Left ventricle myocardium superior (tissue), 1 donor: ENCODE measurements around the gene ORM1. TPM values are rescaled to one million over a fixed set of nuclear protein-coding genes. Genes with fewer than 3 reads are reported as not detected.

Experiments used
- ATAC-seq: fragments of 200-7000 bp; cut with Tn5 transposase; one replicate; pipeline ENCODE4 v1.9.1; 2020; ENCODE audit warnings: mild to moderate bottlenecking, moderate library complexity
- DNase-seq: peaks from one replicate; pipeline ENCODE4 v3.0.0-alpha.2; 2020
- intact Hi-C: fragments of 100-400 bp; cut with micrococcal nuclease; formaldehyde crosslinking; loops from one replicate; pipeline ENCODE4 v1.11.0; 2022
- total RNA-seq: library from RNA; stranded (reverse); fragmentation: NEBNext Ultra II Directional; extraction: Animal tissue kit (Norgen Biotek cat#: 25700); gene quantifications from one replicate; pipeline ENCODE4 v1.2.1, GENCODE V29; 2021
- donor health status: DM: no; HTN: yes; CAD: no; lungs with severe emphysema.

ORM1 gene
- total RNA-seq, 1 donor from 2014 or later, result not detected

DNA sequence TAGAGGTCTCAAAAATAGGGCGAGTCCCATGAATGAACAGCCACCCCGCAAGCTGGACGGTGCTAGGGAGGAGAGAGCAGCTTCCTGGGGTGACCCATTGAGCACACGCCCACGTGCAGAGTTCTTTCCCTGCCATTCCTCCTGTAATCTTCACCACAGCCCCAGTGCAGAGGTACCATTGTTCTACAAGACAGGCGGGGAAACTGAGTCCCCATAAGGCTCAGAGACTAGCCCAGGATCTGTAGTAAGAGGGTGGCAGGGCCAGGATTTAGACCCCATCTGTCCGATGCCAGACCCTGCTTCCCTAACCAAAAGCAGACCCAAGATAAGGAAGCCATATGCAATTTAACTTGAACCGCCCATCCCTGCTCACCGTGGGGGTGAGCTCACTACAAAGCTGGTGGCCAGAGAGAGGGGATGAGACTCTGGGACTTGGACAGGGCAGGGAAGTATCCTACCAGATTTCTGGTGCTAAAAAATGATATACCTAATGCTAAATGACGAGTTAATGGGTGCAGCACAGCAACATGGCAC, 36.7 kb upstream of the ORM1 start:
- intact Hi-C loops, result no loop called here
- peak; percentile 14 for DNase-seq
- no peak for ATAC-seq

DNA sequence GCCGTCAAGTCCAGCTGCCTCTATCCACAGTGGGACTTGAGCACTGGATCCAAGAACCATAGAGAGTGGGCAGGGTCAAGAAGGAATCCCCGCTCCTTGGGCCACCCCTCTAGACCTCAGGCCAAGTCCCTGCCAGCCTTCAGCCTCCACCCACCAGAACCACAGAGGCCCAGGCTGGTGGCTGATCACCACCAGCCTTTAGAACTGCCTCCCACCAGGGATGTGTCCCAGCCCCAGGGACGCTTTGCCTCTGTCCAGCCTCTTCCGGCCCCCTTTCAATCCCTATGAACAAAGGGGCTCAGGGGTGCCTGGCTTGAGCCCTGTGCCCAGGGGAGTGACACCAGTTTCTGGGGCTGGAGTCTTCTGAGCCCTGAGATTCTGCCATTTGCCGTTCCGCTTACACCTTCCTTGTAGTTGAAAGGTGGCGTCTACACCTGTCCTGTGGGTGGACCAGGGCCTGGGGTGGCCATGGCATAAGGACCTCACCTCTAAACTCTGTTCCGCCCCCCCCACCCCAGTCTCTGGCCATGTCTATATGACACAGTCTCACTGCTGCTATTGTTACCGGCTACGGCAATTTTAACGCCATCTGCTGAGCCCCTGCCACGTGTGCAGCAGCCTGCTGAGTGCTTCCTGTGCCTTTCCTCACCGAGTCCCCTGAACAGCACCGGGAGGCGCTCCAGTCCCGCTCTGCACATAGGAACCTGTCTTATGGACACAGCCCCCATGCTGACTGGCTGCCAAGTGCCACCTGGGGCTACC, 35.7 kb upstream of the ORM1 start:
- DNase-seq, result peak; percentile 18
- ATAC-seq, result no peak
- intact Hi-C loops, result no loop called here

DNA sequence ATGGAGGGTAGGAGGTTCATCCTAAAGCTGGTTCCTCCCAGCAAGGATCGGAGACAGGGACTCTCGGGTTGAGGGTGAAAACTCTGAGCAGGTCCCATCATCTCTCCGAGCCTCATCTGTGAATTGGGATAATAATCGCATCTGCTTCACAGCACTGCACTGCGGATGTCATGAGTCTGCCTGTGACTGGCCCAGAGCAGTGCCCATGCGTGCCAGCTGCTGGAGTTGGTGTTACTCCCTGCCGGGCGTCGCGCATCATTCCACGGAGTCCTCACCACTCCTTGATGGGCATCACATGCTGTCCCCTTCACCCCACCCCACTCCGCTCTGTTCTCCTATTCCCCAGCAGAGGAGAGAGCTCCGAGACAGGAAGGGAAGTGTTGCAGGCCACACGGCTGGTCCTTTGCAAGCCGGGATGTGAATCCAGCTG, 35.1 kb upstream of the ORM1 start:
- intact Hi-C loops, result no loop called here
- ATAC-seq (no peak), DNase-seq (no peak)

DNA sequence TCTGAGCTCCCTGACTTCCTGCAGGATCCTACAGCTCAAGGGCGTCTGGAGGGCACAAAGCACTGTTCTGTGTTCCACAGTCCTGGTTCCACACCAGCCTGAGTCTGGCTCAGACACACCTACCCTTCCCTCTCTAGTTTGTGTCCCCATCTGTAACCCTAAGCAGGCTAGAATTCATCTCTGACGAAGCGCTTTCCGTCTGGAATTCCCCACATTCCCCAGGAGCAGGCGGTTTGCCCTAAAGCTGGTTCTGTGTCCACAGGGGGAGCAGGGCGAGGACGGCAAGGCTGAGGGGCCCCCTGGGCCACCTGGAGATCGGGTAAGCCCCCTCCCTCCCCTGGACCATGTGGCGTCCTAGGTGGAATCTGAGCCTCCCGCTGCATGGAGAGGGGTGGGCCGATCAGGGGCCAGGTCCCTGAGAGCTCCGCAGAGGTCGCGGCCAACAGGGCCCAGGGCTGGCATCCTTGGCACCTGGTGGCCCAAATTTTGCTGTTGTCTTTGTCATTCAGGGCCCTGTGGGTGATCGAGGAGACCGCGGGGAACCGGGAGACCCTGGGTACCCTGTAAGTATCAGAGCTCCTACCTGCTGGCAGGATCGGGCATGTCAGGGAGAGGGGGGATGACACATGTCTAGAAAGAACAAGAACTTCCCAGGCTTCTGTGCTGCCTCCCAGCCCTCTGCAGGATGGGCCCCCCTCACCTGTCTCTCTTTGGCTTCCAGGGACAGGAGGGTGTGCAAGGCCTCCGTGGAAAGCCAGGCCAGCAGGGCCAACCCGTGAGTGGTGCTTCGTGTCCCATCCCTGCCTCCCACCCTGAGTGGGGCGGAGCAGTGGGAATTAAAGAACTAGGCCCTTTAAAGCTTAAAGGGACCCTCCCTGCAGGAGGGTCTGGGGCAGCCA, 34.5 kb upstream of the ORM1 start:
- ATAC-seq (no peak), DNase-seq (peak; percentile 21)
- intact Hi-C loops, result no loop called here

DNA sequence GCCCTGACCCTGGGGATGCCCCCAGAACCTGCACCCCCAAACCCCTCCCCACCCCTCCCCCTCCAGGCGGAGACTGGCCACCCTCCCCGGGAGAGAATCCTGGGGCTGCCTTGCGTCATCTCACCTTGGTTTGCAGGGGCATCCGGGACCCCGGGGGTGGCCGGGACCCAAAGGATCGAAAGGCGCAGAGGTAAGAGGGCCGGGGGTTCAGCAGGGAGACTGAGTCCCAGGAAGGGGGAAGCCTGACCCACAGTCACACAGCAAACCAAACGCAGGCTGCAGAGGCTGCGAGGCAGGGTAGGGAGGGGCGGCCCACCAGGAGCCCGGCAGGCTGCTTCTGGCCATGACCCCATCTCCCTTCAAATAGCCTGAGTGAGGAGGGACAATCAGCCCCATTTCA, 33.8 kb upstream of the ORM1 start:
- peak; percentile 12 for DNase-seq
- intact Hi-C loops, result no loop called here
- no peak for ATAC-seq

DNA sequence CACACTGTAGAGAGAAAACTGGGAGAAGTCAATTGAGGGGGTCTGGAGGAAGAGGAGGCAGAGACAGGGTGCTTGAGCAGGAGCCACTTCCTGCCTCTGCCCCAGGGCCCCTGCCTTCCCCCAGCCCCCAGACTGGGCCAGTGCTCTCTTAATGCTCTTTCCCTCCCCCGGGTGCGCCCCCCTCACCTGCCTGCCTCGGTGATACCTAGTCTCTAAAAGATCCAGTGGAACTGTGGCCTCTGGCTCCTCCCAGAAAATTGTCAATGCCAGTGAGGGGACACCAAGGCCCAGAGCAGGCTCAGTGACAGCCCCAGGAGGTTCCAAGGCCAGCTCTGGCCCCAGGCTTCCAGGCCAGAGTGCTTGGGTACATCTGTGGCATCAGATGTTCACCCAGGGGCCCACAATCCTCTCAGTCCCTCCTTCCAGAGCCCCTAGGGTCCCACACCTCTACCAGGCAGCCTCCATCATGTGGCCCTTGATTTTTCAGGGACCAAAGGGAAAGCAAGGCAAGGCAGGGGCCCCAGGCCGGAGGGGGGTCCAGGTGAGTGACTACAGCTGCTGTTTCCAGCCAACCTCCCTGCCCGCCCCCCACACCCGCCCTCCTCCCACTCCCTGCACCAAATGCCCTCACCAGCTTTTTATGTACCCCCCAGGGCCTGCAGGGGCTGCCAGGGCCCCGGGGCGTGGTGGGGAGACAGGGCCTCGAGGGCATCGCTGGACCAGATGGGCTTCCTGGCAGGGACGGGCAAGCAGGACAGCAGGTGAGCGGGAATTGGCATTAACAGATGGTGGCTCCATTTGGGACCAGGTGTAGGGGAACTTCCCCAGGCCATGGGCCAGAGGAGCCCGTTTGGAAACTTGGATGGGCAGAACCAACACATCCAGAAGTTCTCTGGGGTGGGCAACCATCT, 33.1 kb upstream of the ORM1 start:
- peak; percentile 9 for DNase-seq
- ATAC-seq, result no peak
- intact Hi-C loops, result loop anchor here (10.0 kb wide), 1 partner anchor 185 kb away; no protein-coding TSS in a partner anchor

DNA sequence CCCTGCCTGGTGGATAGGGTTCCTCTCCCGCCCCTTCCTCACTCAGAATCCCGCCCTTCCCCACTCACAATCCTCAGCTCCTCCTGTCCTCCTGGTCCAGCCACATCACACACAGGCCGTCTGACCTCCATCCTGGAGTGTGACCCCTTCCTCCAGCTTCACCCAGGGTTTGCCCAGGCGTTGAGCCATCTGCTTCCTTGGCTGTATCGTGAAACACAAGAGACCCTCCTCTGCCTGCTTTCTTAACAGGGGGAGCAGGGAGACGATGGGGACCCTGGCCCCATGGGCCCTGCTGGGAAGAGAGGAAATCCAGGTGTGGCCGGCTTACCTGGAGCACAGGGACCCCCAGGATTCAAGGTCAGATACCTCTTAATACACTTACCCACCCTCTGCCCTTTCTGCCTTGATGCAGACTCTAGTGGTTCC, 32.3 kb upstream of the ORM1 start:
- DNase-seq (peak; percentile 18), ATAC-seq (peak; percentile 21)
- intact Hi-C loops, result loop anchor here (10.0 kb wide), 1 partner anchor 186 kb away; no protein-coding TSS in a partner anchor

DNA sequence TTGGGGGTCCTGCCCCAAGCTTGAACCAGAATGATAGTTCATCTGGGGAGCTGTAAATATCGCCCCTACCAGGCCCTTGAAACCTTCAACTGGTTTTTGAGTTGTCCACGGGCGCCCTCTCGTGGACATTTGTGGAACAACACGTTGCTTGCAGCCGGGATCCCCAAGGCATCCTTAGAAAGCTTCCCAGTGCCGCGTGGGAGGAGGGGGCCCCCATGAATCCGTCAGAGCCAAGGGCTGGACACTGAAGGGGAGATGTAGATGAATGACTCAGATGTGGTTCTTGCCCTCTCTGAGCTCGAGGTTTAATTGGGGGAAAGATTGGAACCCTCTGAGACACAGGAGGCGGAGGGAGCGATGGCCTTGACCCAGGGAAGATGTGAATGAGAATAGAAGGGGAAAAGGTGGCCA, 31.8 kb upstream of the ORM1 start:
- intact Hi-C loops, result loop anchor here (10.0 kb wide), 1 partner anchor 186 kb away; no protein-coding TSS in a partner anchor
- DNase-seq, result peak; percentile 81
- peak; percentile 56 for ATAC-seq

DNA sequence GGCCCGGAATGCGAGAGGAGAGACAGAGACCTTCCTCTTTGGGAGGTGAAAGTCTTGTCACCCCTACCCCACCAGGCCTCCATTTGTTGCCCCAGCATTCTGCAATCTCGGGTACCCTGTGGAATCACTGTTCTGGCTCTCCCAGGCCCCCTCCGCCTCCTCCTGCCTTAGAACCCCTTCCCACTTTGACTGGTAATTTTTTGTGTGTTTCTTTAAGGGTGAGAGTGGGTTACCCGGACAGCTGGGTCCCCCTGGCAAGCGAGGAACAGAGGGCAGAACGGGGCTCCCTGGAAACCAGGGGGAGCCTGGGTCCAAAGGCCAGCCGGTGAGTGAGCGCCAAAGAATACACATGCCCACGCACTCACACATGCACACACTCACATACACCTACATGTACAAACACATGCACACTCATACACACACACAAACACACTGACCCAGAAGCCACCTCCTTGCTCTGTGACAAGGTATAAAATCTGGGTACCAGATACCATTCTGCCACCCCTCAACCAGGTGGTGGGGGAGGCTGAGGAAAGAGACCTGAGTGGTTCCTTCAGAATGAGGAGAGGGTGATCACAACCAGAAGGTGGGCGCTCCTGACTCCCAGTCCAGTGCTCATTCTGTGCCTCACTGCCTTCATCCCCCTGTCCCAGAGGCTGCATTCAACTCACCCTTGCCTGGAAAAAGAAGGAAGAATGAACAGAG, 30.9 kb upstream of the ORM1 start:
- DNase-seq, result no peak

DNA sequence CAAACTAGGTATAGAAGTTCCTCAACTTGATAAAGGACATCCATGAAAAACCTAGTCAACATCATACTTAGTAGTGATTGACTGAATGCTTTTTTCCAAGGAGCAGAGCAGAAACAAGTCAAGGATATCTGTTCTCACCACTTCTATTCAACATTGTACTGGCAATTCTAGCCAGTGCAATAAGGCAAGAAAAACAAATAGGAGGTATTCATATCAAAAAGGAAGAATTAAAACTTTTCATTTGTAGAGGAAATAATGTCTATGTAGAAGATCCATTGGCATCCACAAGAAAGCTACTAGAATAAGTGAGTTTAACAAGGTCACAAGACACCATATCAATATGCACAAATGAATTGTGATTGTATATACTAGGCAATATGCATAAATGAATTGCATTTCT, 28.2 kb upstream of the ORM1 start:
- no peak for DNase-seq
- intact Hi-C loops, result loop anchor here (10.0 kb wide), 1 partner anchor 190 kb away; no protein-coding TSS in a partner anchor
- no peak for ATAC-seq

More for the DNA sequence above, 30.9 kb upstream of the ORM1 start:
- intact Hi-C loops, result loop anchor here (10.0 kb wide), 1 partner anchor 187 kb away; no protein-coding TSS in a partner anchor
- no peak for ATAC-seq

DNA sequence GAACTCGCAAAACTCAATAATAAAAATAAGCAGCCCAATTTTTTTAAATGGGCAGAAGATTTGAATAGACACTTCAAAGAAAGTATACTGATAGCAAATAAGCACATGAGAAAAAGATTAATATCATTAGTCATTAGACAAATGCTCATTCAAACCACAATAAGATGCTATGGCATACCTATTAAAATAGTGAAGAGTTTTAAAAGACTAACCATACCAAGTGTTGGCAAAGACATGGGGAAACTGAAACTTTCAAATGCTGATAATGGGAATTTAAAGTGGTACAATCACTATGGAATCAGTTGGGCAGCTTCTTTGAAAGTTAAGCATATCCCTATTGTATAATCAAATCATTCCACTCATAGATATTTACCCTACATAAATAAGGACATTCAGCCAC, 26.6 kb upstream of the ORM1 start:
- DNase-seq (no peak), ATAC-seq (no peak)
- intact Hi-C loops, result loop anchor here (10.0 kb wide), 1 partner anchor 192 kb away; no protein-coding TSS in a partner anchor

DNA sequence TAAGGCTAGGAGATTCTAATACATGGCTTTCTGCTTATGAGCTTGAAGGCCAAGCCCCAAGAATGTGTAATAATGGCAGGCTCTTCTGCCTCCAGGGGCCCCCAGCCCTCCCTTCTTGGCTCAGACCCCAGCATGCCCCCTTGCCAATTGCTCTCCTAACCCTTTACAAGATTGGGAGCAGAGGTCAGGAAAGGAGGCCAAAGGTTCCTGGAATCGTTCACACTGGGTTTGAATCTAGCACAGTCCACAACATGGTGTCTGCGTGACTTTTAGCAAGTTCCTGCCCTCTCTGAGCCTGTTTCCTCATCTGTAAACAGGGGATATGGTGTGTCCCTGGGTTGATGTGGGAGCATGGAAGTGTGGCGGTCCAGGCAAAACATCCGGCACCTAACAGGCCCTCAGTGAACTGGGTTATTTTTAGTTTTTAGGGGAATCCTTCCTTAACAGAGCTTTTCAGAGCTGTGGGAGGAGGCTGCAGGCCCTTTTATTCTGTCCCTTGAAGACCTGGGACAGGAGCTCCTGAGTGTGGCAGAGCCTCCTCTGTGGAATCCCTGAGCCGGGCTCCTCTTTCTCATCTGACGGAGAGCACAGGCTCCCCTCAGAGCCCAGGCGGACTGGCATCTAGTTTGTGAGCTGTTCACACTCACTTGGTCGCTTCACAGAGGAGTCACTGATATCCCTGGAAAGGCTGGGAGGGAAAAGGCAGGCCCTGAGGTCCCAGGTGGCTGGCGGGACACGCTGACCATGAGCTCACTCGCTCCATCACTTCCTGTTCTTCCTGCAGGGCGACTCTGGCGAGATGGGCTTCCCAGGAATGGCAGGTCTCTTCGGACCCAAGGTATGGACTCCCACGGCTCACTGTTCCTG, 23.4 kb upstream of the ORM1 start:
- DNase-seq, result no peak
- ATAC-seq, result no peak
- intact Hi-C loops, result loop anchor here (10.0 kb wide), 1 partner anchor 195 kb away; no protein-coding TSS in a partner anchor

DNA sequence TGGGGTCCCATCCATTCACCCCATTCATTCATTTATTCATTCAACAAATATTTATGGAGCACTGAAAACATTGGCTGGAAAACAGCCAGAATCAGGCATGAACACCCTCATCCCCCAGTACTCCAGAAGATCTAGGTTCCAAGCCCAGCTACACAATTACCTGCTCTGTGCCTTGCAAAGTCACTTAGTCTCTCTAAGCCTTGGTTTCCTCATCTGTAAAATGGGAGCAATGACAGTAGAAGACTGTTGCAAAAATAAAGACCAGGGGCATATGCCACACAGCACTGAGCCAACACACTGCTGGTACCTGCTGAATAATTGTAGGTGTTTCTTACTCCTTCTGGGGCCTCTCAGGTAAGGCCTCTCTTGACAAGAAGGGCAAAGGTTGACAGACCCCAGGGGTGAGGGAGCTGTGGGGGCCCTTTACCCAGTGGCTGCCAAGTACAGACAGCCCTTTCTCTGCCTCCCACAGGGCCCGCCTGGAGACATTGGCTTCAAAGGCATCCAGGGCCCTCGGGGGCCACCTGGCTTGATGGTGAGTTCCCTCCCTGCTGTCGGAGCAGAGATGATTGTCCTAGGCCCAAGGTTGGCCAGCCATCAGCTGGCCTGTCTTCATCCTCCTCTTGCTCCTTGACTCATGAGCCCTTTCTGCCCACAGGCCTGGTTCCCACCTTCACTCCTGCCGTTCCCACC, 22.6 kb upstream of the ORM1 start:
- intact Hi-C loops, result no loop called here
- ATAC-seq (no peak), DNase-seq (no peak)

DNA sequence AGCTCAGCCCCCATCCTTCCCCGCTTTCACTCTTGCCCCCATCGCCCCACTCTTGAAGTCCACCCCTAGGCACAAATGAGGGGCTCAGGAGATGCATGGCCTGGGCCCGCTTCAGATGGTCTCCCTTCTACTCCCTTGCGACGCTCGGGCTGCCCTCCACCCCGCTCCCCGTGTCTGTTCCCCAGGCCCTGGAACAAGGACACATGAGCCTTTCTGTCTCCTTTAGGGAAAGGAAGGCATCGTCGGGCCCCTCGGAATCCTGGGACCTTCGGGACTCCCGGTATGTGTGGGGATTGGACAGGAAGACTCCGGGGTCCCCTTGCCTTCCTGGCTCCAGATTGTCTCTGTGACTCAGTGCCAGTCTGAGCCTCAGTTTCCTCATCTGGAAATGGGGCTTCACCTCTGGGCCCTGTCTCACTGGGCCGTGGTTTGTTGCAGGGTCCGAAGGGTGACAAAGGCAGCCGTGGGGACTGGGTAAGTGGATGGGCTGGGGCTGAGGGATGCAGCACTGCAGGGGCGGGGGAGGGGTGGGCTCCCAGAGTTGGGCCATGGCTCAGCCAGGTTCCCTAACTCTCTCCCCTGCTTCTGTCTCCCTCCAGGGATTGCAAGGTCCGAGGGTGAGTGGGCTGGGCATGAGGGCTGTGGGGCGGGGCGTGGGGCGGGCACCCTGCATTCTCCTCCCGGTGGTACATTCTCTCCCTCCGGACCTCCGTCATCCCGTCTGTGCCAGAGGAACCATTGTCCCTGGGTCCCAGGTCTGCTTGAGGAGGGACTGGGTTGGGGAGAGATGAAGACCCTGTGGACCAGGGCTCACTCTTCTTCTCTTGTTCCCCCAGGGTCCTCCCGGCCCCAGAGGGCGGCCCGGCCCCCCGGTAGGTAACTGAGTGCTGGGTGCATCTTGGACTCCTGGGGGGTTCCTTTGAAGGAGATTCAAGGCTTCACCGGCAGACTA, 21.8 kb upstream of the ORM1 start:
- no peak for ATAC-seq
- intact Hi-C loops, result no loop called here
- no peak for DNase-seq

DNA sequence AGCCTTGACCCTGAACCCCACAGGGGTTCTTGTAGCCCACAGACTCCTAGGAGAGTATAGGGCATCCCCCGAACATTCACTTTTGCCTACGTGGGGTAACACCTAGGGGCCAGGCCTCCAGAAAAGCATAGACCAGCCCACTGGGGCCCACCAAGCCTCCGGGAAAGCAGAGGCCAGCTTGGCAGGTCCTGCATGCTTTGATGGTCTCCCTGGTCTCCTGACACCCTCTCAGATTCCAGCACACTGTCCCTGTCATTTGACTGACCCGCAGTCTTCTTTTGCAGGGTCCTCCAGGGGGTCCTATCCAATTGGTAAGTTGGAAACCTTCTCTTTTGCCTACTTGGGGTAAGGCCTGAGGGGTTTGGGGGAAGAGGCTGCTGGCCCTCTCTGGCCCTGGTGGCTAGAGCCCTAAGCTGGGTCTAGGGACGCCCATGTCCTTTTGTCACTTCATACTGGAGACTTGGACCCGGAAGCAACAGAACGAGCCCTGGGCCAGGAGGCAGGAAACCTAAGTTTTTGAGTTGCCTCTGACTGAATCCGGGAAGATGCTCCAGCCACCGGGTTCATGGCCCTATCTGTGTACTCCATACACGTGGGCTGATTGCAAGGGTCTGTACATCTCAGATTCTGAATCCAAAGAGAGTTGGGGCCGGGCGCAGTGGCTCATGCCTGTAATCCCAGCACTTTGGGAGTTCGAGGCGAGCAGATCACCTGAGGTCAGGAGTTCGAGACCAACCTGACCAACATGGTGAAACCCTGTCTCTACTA, 20.9 kb upstream of the ORM1 start:
- DNase-seq (no peak), ATAC-seq (no peak)
- intact Hi-C loops, result no loop called here
